ENCODE results near the gene MAEA.
"Not testable (repeated sequence)": the region's sequence is repeated elsewhere in the genome, so short reads cannot be mapped to it uniquely, and the experiment has no call there.

Gene MAEA

GRCh38 chr4:1370321-1371124 is 80.8 kb downstream of the MAEA start:
- TF ChIP-seq CTCF (IDR thresholded peaks at IDR 0.05; ENCODE audit: control insufficient read depth, insufficient read depth, low read depth, low read length, missing control alignments), result no peak

GRCh38 chr4:1371176-1372165 is 81.8 kb downstream of the MAEA start:
- no peak for TF ChIP-seq CTCF (IDR thresholded peaks at IDR 0.05; ENCODE audit: control insufficient read depth, insufficient read depth, low read depth, low read length, missing control alignments)
- no peak overlapping the region for H3K4me3 ChIP-seq (ENCODE audit: control insufficient read depth, low read depth, low read length)
- DNase-seq (ENCODE audit: low read depth), result no peak

More at GRCh38 chr4:1370321-1371124, 80.8 kb downstream of the MAEA start:
- no peak for DNase-seq (ENCODE audit: low read depth)
- H3K4me3 ChIP-seq (ENCODE audit: control insufficient read depth, low read depth, low read length), result no peak overlapping the region

DNA sequence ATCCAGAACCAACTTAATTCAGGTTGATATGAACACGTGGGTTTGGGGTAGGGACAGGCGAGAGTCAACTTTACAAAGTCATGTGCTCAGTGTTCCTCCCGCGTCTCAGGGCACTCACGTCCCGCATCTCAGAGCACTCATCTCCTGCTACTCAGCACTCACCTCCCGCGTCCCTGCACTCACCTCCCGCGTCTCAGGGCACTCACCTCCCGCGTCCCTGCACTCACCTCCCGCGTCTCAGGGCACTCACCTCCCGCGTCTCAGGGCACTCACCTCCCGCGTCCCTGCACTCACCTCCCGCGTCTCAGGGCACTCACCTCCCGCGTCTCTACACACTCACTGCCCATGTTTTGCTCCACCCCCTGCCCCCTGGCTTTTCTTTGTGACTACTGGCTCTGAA is 82.9 kb downstream of the MAEA start:
- not testable (repeated sequence) for DNase-seq (ENCODE audit: low read depth); H3K4me3 ChIP-seq (ENCODE audit: control insufficient read depth, low read depth, low read length)

DNA sequence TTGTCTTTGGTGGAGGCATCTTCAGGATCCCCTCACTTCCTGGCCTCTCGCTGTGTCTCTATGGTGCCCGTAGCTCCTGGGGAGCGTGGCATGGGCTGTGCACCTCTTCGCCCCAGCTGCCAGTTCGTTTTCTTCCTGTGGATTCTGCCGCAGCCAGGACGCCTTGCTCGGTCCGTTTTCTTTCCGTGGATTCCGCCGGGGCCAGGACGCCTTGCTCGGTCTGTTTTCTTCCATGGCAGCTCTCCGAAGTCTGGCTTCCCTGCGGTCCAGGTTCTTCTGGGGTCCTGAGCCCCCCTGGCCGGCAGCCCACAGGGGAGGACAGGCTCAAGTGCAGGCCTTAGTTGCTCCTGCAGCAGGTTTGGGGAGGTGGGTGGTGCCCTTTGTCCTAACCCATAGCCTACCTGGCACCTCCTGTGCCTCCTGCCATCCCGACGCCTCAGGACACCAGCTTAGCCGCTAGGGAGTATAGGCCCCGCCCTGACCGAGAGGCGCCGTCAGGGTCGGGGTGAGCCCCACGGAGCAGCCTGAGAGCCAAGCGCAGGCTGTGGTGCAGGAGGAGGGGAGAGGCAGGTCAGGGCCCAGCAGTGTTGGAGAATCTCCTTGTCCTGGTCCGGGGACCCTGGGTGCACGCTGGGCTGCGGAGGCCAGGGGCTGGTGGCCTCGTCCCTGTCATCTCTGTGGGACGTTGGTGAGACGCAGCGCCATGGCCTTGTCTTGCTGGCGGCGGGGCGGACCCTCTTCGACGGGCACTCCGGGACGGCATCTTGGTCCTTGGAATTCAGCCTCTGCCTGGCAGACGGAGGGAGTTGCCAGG is 84.4 kb downstream of the MAEA start:
- no peak for DNase-seq (ENCODE audit: low read depth)
- no peak overlapping the region for H3K4me3 ChIP-seq (ENCODE audit: control insufficient read depth, low read depth, low read length)
- no peak for TF ChIP-seq CTCF (IDR thresholded peaks at IDR 0.05; ENCODE audit: control insufficient read depth, insufficient read depth, low read depth, low read length, missing control alignments)

GRCh38 chr4:1374706-1375045 is 85.0 kb downstream of the MAEA start:
- TF ChIP-seq CTCF (IDR thresholded peaks at IDR 0.05; ENCODE audit: control insufficient read depth, insufficient read depth, low read depth, low read length, missing control alignments), result no peak
- no peak for DNase-seq (ENCODE audit: low read depth)
- H3K4me3 ChIP-seq (ENCODE audit: control insufficient read depth, low read depth, low read length), result no peak overlapping the region

GRCh38 chr4:1375051-1375721 is 85.5 kb downstream of the MAEA start:
- no peak overlapping the region for H3K4me3 ChIP-seq (ENCODE audit: control insufficient read depth, low read depth, low read length)
- DNase-seq (ENCODE audit: low read depth), result no peak
- no peak for TF ChIP-seq CTCF (IDR thresholded peaks at IDR 0.05; ENCODE audit: control insufficient read depth, insufficient read depth, low read depth, low read length, missing control alignments)
